ENCODE data around the gene GPR45. TPM values are rescaled to one million over a fixed set of nuclear protein-coding genes. Genes with fewer than 3 reads are reported as not detected.

GPR45 gene, protein sequence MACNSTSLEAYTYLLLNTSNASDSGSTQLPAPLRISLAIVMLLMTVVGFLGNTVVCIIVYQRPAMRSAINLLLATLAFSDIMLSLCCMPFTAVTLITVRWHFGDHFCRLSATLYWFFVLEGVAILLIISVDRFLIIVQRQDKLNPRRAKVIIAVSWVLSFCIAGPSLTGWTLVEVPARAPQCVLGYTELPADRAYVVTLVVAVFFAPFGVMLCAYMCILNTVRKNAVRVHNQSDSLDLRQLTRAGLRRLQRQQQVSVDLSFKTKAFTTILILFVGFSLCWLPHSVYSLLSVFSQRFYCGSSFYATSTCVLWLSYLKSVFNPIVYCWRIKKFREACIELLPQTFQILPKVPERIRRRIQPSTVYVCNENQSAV
- polyA plus RNA-seq (2012; ENCODE audit: insufficient read length, low read depth), result not detected

GRCh38 chr2:105241443-105241842 lies at the start of gene GPR45:
TSS of gene GPR45 (plus strand) at chr2:105241743. CDS start at chr2:105241859, 116 bp downstream.
- TF ChIP-seq FOXP2 (optimal IDR thresholded peaks at IDR 0.05; ENCODE audit: borderline replicate concordance, extremely low read depth, extremely low read length, insufficient read depth), result no peak
- TF ChIP-seq SIN3A (IDR thresholded peaks at IDR 0.05; ENCODE audit: borderline replicate concordance, insufficient read depth, low read length), result no peak
- no peak for TF ChIP-seq POLR2AphosphoS5 (IDR thresholded peaks at IDR 0.05; ENCODE audit: low read depth, low read length)
- TF ChIP-seq TAF1 (IDR thresholded peaks at IDR 0.05; ENCODE audit: borderline replicate concordance, insufficient read depth, low read length), result no peak

GRCh38 chr2:105194022-105194675 lies 47.4 kb upstream of the GPR45 start:
- TF ChIP-seq SIN3A (IDR thresholded peaks at IDR 0.05; ENCODE audit: borderline replicate concordance, insufficient read depth, low read length) (no peak), POLR2AphosphoS5 (IDR thresholded peaks at IDR 0.05; ENCODE audit: low read depth, low read length) (no peak), TAF1 (IDR thresholded peaks at IDR 0.05; ENCODE audit: borderline replicate concordance, insufficient read depth, low read length) (no peak)
- TF ChIP-seq, protein P1, sequence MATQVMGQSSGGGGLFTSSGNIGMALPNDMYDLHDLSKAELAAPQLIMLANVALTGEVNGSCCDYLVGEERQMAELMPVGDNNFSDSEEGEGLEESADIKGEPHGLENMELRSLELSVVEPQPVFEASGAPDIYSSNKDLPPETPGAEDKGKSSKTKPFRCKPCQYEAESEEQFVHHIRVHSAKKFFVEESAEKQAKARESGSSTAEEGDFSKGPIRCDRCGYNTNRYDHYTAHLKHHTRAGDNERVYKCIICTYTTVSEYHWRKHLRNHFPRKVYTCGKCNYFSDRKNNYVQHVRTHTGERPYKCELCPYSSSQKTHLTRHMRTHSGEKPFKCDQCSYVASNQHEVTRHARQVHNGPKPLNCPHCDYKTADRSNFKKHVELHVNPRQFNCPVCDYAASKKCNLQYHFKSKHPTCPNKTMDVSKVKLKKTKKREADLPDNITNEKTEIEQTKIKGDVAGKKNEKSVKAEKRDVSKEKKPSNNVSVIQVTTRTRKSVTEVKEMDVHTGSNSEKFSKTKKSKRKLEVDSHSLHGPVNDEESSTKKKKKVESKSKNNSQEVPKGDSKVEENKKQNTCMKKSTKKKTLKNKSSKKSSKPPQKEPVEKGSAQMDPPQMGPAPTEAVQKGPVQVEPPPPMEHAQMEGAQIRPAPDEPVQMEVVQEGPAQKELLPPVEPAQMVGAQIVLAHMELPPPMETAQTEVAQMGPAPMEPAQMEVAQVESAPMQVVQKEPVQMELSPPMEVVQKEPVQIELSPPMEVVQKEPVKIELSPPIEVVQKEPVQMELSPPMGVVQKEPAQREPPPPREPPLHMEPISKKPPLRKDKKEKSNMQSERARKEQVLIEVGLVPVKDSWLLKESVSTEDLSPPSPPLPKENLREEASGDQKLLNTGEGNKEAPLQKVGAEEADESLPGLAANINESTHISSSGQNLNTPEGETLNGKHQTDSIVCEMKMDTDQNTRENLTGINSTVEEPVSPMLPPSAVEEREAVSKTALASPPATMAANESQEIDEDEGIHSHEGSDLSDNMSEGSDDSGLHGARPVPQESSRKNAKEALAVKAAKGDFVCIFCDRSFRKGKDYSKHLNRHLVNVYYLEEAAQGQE (IDR thresholded peaks at IDR 0.05; ENCODE audit: insufficient read depth in 1 of 2, low read depth in 2 of 2, low read length in 2 of 2), result no peak

DNA sequence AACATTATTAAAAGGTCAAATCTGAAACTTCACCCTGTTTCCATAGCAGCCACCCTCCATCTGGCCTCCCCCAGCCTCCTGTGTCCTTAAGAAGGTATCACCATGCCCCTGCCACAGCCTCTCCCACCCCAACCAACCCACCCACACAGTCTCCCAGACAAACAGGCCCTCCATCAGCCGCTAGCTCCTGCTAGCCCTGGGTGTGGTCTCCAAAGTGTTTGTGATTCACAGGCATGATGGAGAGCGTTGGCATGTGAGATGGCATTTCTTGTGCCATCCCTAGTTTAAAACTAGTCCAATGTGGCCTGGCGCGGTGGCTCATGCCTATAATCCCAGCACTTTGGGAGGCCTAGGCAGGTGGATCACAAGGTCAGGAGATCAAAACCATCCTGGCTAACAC lies 44.9 kb upstream of the GPR45 start:
- TF ChIP-seq, protein P1 (IDR thresholded peaks at IDR 0.05; ENCODE audit: insufficient read depth in 1 of 2, low read depth in 2 of 2, low read length in 2 of 2), result no peak
- no peak for TF ChIP-seq FOXP2 (optimal IDR thresholded peaks at IDR 0.05; ENCODE audit: borderline replicate concordance, extremely low read depth, extremely low read length, insufficient read depth)
- no peak for TF ChIP-seq SIN3A (IDR thresholded peaks at IDR 0.05; ENCODE audit: borderline replicate concordance, insufficient read depth, low read length)
- no peak for TF ChIP-seq POLR2AphosphoS5 (IDR thresholded peaks at IDR 0.05; ENCODE audit: low read depth, low read length)
- TF ChIP-seq TAF1 (IDR thresholded peaks at IDR 0.05; ENCODE audit: borderline replicate concordance, insufficient read depth, low read length), result no peak

DNA sequence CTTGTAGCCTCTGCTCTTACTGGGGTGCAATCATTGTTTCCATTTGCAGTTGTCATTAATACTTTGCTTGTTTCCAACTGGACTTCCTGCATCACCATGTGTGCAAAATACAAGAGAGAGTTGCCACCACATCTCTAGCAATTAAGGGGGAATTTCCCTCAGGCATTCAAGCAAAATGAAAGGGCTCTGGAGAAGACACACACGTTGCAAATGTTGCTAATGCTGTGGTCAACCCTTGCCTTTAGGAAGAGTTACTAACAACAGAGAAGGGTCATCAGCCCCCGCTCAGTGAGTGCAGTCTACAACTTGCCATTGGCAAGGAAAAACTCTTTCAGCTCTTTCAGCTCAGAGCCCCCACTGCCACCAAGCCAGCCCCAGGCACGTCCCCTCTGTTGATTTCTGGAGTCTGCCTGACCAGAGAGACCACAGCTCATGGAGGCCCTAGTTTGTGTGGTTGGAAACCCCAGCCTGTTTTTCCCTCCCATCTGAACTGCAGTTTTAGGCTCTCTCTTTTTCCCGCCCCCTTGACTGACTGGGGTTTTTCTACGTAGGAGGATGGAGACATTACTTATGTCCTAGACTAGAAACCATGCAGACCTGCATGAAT lies 25.9 kb upstream of the GPR45 start:
- TF ChIP-seq, protein P1 (IDR thresholded peaks at IDR 0.05; ENCODE audit: insufficient read depth in 1 of 2, low read depth in 2 of 2, low read length in 2 of 2), result no peak
- TF ChIP-seq SIN3A (IDR thresholded peaks at IDR 0.05; ENCODE audit: borderline replicate concordance, insufficient read depth, low read length) (no peak), FOXP2 (optimal IDR thresholded peaks at IDR 0.05; ENCODE audit: borderline replicate concordance, extremely low read depth, extremely low read length, insufficient read depth) (no peak), POLR2AphosphoS5 (IDR thresholded peaks at IDR 0.05; ENCODE audit: low read depth, low read length) (no peak), TAF1 (IDR thresholded peaks at IDR 0.05; ENCODE audit: borderline replicate concordance, insufficient read depth, low read length) (no peak)

GRCh38 chr2:105220604-105221003 lies 20.9 kb upstream of the GPR45 start:
- TF ChIP-seq POLR2AphosphoS5 (IDR thresholded peaks at IDR 0.05; ENCODE audit: low read depth, low read length) (no peak), SIN3A (IDR thresholded peaks at IDR 0.05; ENCODE audit: borderline replicate concordance, insufficient read depth, low read length) (no peak), TAF1 (IDR thresholded peaks at IDR 0.05; ENCODE audit: borderline replicate concordance, insufficient read depth, low read length) (no peak), FOXP2 (optimal IDR thresholded peaks at IDR 0.05; ENCODE audit: borderline replicate concordance, extremely low read depth, extremely low read length, insufficient read depth) (no peak)
- TF ChIP-seq, protein P1 (IDR thresholded peaks at IDR 0.05; ENCODE audit: insufficient read depth in 1 of 2, low read depth in 2 of 2, low read length in 2 of 2), result no peak

Data from PFSK-1 (cell line).